GM23248 (cell line): ENCODE measurements around the gene STK25. TPM values are rescaled to one million over a fixed set of nuclear protein-coding genes. Genes with fewer than 3 reads are reported as not detected.

Experiments used
- DNase-seq: peaks from one replicate; pipeline ENCODE4 v3.0.0-alpha.2; 2015
- H2AFZ ChIP-seq: fragments of 200-600 bp; sonication (generic); 2 replicates; pipeline ENCODE4 v1.6.1; 2016; ENCODE audit warnings: antibody characterized with exemption
- H3F3A ChIP-seq: fragments of 200-600 bp; sonication (generic); 2 replicates; pipeline ENCODE4 v1.6.1; 2016; ENCODE audit warnings: mild to moderate bottlenecking, antibody characterized with exemption, mixed run types; ENCODE audit not compliant: insufficient read depth
- H3K27ac ChIP-seq: fragments of 200-600 bp; sonication (generic); 2 replicates; pipeline ENCODE4 v1.5.1; 2016; ENCODE audit warnings: mild to moderate bottlenecking
- H3K27me3 ChIP-seq: fragments of 200-600 bp; sonication (generic); replicated peaks from 2 replicates; pipeline ENCODE4 v1.6.1; 2016; ENCODE audit warnings: mild to moderate bottlenecking; ENCODE audit not compliant: insufficient read depth
- H3K36me3 ChIP-seq: fragments of 200-600 bp; sonication (generic); 2 replicates; pipeline ENCODE4 v1.6.1; 2016; ENCODE audit warnings: low read depth, mild to moderate bottlenecking
- H3K4me1 ChIP-seq: fragments of 200-600 bp; sonication (generic); 2 replicates; pipeline ENCODE4 v1.6.1; 2016; ENCODE audit warnings: mild to moderate bottlenecking; ENCODE audit not compliant: insufficient read depth
- H3K4me2 ChIP-seq: fragments of 200-600 bp; sonication (generic); one replicate; pipeline ENCODE4 v1.6.1; 2016; ENCODE audit warnings: mild to moderate bottlenecking; ENCODE audit not compliant: unreplicated experiment
- H3K4me3 ChIP-seq: fragments of 200-600 bp; sonication (generic); 2 replicates; pipeline ENCODE4 v1.5.1; 2016; ENCODE audit warnings: mild to moderate bottlenecking
- H3K79me2 ChIP-seq: fragments of 200-600 bp; sonication (generic); 2 replicates; pipeline ENCODE4 v1.6.1; 2016; ENCODE audit warnings: mild to moderate bottlenecking; ENCODE audit not compliant: insufficient read depth
- H3K9ac ChIP-seq: fragments of 200-600 bp; sonication (generic); 2 replicates; pipeline ENCODE4 v1.6.1; 2016; ENCODE audit warnings: mild to moderate bottlenecking
- H3K9me2 ChIP-seq: fragments of 200-600 bp; sonication (generic); 2 replicates; pipeline ENCODE4 v1.6.1; 2016; ENCODE audit warnings: mixed run types, mild to moderate bottlenecking, moderate library complexity; ENCODE audit not compliant: insufficient read depth
- H3K9me3 ChIP-seq: fragments of 200-600 bp; sonication (generic); one replicate; pipeline ENCODE4 v1.6.1; 2017; ENCODE audit warnings: low read depth
- H4K20me1 ChIP-seq: fragments of 200-600 bp; sonication (generic); 2 replicates; pipeline ENCODE4 v1.6.0; 2016; ENCODE audit not compliant: insufficient read depth
- EZH2 ChIP-seq: fragments of 200-600 bp; sonication (generic); IDR thresholded peaks from 2 replicates; pipeline ENCODE4 v1.6.1; 2018; ENCODE audit warnings: antibody characterized with exemption, mild to moderate bottlenecking; ENCODE audit not compliant: insufficient read depth, poor library complexity, severe bottlenecking
- EZH2phosphoT487 ChIP-seq: fragments of 200-600 bp; sonication (generic); IDR thresholded peaks from 2 replicates; pipeline ENCODE4 v1.6.1; 2018; ENCODE audit warnings: antibody characterized with exemption, moderate library complexity, mild to moderate bottlenecking, low read depth; ENCODE audit not compliant: insufficient read depth
- WGBS, 2 experiments: methylation state at CpG; one replicate each; pipeline ENCODE4 v1.1.6; 2015 to 2017; ENCODE audit warnings: low lambda C conversion rate in 2 of 2, low coverage in 1 of 2; ENCODE audit errors: missing lambda C conversion rate in 2 of 2; 5-methylcytosine and 5-hydroxymethylcytosine counted together
- in situ Hi-C: fragments of 300-500 bp; cut with MboI; formaldehyde crosslinking; loops from 2 replicates; pipeline ENCODE4 v1.15.0; 2020
- polyA plus RNA-seq: library from polyadenylated mRNA; unstranded; fragments of >200 nt; fragmentation: Nextera tagmentation; extraction: Ambion mirVana; gene quantifications from 2 replicates; pipeline ENCODE4 v1.2.1, GENCODE V29; 2016
- total RNA-seq: library from RNA; depleted of rRNA; stranded (reverse); fragments of >200 nt; shearing (Covaris generic); gene quantifications from 2 replicates; pipeline ENCODE4 v1.2.3, GENCODE V29; 2014

Gene STK25
- total and polyA plus RNA-seq, 2 experiments from 2014 or later = 120 to 239 TPM

- in situ Hi-C loops = no loop called here
- H3K27ac ChIP-seq = no peak overlapping the region
- TF ChIP-seq EZH2 (no peak), EZH2phosphoT487 (no peak)
- H3K4me1 ChIP-seq = peaks cover 4% of the 10 kb centered on the region; the same call in 1 of the 2 replicates
- H3K79me2 ChIP-seq = no peaks in the 10 kb centered on the region
- H3K9me2 ChIP-seq = no peaks in the 10 kb centered on the region
- no peak overlapping the region for H3K4me3 ChIP-seq
- WGBS, 2 experiments = 34 to 36% methylated on average over 6 of the region's 6 CpGs
- no peaks in the 10 kb centered on the region for H3K36me3 ChIP-seq
- no peak overlapping the region for H3K9ac ChIP-seq
- H3K9me3 ChIP-seq = no peaks in the 10 kb centered on the region
- no peaks in the 10 kb centered on the region for H4K20me1 ChIP-seq
- no peak overlapping the region for H3K4me2 ChIP-seq
- no peak for DNase-seq
- H3K27me3 ChIP-seq = no peaks in the 10 kb centered on the region
- H2AFZ ChIP-seq = no peak overlapping the region
- peaks cover 3% of the 10 kb centered on the region; the same call in 1 of the 2 replicates for H3F3A ChIP-seq
Measured at GRCh38 chr2:241553981-241554380, 45.6 kb upstream of the STK25 start.

GRCh38 chr2:241553512-241553830, 45.1 kb upstream of the STK25 start:
- no peak overlapping the region for H3K4me2 ChIP-seq
- H3K4me1 ChIP-seq = peaks cover 4% of the 10 kb centered on the region; the same call in 1 of the 2 replicates
- no peak overlapping the region for H2AFZ ChIP-seq
- no peak overlapping the region for H3K27ac ChIP-seq
- TF ChIP-seq EZH2 (no peak), EZH2phosphoT487 (no peak)
- no peak overlapping the region for H3K4me3 ChIP-seq
- H3K36me3 ChIP-seq = no peaks in the 10 kb centered on the region
- peaks cover 3% of the 10 kb centered on the region; the same call in 1 of the 2 replicates for H3F3A ChIP-seq
- in situ Hi-C loops = no loop called here
- WGBS, 2 experiments = 82 to 86% methylated on average over 12 of the region's 12 CpGs
- DNase-seq = no peak
- no peaks in the 10 kb centered on the region for H4K20me1 ChIP-seq
- no peaks in the 10 kb centered on the region for H3K9me3 ChIP-seq
- no peaks in the 10 kb centered on the region for H3K9me2 ChIP-seq
- no peaks in the 10 kb centered on the region for H3K27me3 ChIP-seq
- no peaks in the 10 kb centered on the region for H3K79me2 ChIP-seq
- no peak overlapping the region for H3K9ac ChIP-seq

GRCh38 chr2:241551998-241552737, 43.8 kb upstream of the STK25 start:
- Histone ChIP-seq H2AFZ (no peak overlapping the region), H3K27ac (no peak overlapping the region), H3K79me2 (no peaks in the 10 kb centered on the region), H3F3A (no peaks in the 10 kb centered on the region), H3K27me3 (no peaks in the 10 kb centered on the region), H3K9ac (no peak overlapping the region), H3K9me2 (no peaks in the 10 kb centered on the region), H3K4me2 (no peak overlapping the region), H3K4me3 (no peak overlapping the region), H4K20me1 (no peaks in the 10 kb centered on the region), H3K36me3 (no peaks in the 10 kb centered on the region), H3K4me1 (peaks cover 6% of the 10 kb centered on the region; the same call in 1 of the 2 replicates), H3K9me3 (no peaks in the 10 kb centered on the region)
- DNase-seq = no peak
- no peak for TF ChIP-seq EZH2phosphoT487
- no peak for TF ChIP-seq EZH2
- in situ Hi-C loops = no loop called here
- 45 to 49% methylated on average over 32 to 33 of the region's 33 CpGs for WGBS, 2 experiments

GRCh38 chr2:241551599-241551997, 43.2 kb upstream of the STK25 start:
- H3K9me2 ChIP-seq = no peaks in the 10 kb centered on the region
- 62 to 74% methylated on average over 9 to 11 of the region's 12 CpGs for WGBS, 2 experiments
- no peak overlapping the region for H2AFZ ChIP-seq
- in situ Hi-C loops = no loop called here
- TF ChIP-seq EZH2phosphoT487 = no peak
- TF ChIP-seq EZH2 = no peak
- H3K27me3 ChIP-seq = no peaks in the 10 kb centered on the region
- DNase-seq = no peak
- H3K9me3 ChIP-seq = no peaks in the 10 kb centered on the region
- H3K79me2 ChIP-seq = no peaks in the 10 kb centered on the region
- no peaks in the 10 kb centered on the region for H4K20me1 ChIP-seq
- no peak overlapping the region for H3K27ac ChIP-seq
- no peak overlapping the region for H3K4me2 ChIP-seq
- no peak overlapping the region for H3K4me3 ChIP-seq
- no peaks in the 10 kb centered on the region for H3K36me3 ChIP-seq
- H3K4me1 ChIP-seq = peaks cover 12% of the 10 kb centered on the region
- no peaks in the 10 kb centered on the region for H3F3A ChIP-seq
- H3K9ac ChIP-seq = no peak overlapping the region
